GM15510 (cell line): ENCODE results near the gene PKDCC.

Experiments used
- POLR2A ChIP-seq: IDR thresholded peaks from 3 replicates; pipeline ENCODE4 v1.6.1; 2011; ENCODE audit warnings: borderline replicate concordance; ENCODE audit not compliant: insufficient read length; ENCODE audit errors: extremely low read depth

The PKDCC gene

GRCh38 chr2:42025151-42025582, 22.7 kb upstream of the PKDCC start:
- TF ChIP-seq POLR2A = no peak

DNA sequence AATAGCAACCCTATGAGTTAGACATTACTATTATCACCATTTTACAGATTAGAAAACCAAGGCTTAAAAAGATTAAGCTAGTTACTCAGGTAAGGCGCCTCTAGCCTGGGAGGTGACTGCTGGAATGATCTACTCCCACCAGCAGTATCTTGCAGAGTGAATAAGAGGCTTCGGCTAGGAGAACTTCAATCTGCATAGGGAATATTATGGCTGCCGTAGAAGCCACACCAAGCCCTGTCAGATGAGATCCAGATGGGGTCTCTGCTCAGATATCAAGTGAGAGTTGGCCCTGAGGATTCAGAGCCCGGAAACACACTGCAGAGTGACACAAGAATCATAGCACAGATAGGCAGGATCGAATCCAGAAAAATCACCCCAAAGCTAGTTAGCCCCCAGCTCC, 21.5 kb upstream of the PKDCC start:
- no peak for TF ChIP-seq POLR2A

DNA sequence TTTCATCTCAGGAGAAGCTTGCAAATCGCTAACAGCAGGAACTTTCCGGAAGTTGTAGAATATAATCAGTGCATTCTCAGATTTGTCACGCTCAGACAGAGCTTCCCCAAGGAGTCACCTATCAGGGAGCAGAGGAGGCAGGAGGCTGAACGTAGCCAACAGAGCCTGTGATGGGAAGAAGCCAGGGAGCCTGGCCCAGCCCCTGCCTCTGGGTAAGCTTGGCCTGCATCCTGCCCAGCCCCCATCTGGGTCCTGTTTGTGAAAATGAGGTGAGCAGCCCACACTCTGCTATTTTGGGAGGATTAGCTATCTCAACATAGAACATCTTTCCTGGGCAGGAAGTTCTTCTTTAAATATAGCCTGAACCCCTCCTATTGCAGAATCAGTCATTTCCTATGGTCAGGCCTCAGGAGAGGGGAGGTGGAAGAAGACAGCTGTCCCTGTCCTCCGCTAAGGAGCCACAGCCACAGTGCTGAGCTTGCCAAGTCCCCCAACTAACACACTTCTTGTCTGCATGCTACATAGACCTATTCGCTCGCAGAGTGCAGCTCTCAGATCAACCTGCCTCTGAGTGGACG, 19.2 kb upstream of the PKDCC start:
- TF ChIP-seq POLR2A = no peak

DNA sequence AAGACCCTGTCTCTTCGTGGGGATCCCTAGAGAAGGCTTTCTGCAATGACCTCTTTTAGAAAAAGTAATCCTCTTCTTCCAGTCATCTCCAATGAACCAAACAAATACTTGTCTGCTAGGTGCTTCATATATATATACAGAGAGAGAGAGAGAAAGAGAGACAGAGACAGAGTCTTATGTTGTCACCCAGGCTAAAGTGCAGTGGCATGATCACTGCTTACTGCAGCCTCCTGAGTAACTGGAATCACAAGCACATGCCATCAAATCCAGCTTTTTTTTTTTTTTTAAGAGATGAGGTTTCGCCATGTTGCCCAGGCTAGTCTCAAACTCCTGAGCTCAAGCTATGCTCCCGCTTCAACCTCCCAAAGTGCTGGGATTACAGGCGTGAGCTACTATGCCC, 18.6 kb upstream of the PKDCC start:
- no peak for TF ChIP-seq POLR2A

GRCh38 chr2:42029639-42030199, 18.1 kb upstream of the PKDCC start:
- no peak for TF ChIP-seq POLR2A

DNA sequence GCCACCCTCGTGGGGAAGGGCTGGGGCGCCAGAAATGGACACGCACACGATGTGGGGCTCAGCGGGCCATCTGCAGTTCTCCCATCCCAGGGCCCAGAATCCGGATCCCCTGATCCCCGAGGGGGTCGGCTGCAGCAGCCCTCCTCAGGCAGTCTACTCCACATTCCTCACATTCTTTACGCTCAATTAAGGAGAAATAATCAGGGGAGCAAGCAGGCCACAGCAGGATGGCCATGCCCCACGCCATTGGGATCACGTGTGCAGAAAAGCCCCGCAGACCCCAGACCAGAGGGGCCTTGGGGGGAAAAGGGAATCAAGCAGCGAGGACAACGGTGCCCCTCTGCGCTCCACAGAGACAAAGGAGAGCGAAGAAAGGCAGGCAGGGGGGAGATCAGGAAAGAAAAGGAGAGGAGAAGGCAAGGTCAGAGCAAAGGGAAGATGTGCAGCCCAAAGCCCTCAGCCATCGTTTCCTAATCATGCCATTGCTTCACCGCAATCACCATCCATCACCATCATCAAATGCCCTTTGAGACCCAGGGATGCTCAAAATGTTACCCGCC, 17.5 kb upstream of the PKDCC start:
- TF ChIP-seq POLR2A = no peak

GRCh38 chr2:42030829-42031228, 17.0 kb upstream of the PKDCC start:
- no peak for TF ChIP-seq POLR2A

DNA sequence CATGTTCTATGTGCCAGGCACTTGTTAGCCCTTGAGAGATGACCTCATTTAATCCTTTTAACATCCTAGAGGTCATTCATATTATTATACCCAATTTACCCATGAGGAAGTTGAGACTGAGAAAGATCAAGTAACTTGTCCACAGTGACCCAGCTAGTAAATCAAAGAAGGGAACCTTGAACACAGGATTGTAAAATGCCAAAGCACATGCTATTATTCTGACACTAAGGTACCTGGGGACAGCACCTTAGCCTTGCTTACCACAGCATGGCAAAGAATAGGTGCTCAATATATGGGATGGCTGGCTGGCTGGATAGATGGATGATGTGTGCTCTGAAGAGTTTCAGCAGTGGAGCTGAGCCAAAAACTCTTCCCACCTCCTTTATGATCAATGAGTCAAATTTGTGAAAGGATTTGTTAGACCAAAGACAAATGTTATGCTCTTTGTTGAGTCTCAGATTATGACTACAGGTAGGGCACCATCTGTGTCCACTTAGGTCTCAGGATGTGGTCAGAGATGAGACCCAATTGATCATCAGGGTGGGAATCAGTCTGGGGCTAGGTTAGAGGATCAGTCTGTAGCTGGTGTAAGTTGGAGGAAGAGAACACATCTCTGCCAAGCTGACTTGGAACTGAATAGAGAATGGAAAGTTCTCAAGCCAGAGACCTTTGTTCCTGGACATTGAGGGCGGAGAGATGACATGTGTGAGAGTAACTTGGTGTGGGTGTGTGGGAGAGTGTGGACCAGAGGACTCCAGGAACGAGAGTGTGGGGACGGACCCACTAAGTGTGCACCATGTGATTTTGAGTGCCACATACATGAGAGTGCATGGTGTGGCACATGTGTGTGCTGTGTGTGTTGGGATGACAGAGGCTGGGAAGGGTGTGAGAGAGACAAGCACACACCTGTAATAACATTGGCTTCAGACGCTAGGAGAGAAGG, 16.3 kb upstream of the PKDCC start:
- TF ChIP-seq POLR2A = no peak

DNA sequence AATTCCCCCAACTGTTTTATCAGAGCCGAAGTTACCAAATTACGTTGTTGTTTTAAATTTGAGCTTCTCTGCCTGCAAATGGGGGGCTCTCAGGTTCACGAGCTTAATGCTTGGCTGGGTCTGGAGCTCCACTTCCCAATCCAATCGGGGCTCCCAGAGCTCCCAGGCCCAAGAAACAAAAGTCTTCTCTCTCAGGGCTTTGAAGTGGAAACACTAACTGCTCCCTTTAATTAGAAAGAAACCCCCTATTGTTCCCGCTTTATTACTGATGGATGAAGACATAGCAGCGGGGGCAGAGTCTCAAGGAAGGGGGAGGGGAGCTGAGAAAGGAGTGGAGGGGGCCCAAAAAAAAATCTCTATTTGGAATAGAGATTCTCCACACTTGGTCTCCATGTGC, 15.6 kb upstream of the PKDCC start:
- no peak for TF ChIP-seq POLR2A

GRCh38 chr2:42032745-42033144, 15.1 kb upstream of the PKDCC start:
- TF ChIP-seq POLR2A = no peak

GRCh38 chr2:42035241-42035640, 12.6 kb upstream of the PKDCC start:
- TF ChIP-seq POLR2A = no peak

- no peak for TF ChIP-seq POLR2A
Measured at GRCh38 chr2:42036413-42036812, 11.4 kb upstream of the PKDCC start.

GRCh38 chr2:42036940-42037339, 10.9 kb upstream of the PKDCC start:
- no peak for TF ChIP-seq POLR2A

- no peak for TF ChIP-seq POLR2A
Measured at GRCh38 chr2:42040643-42041278, 7.1 kb upstream of the PKDCC start.
